ENCODE measurements around the gene DENND1A. TPM values are rescaled to one million over a fixed set of nuclear protein-coding genes. Genes with fewer than 3 reads are reported as not detected.
"Not testable (repeated sequence)": the region's sequence is repeated elsewhere in the genome, so short reads cannot be mapped to it uniquely, and the experiment has no call there.

Gene DENND1A
- total RNA-seq, 6 experiments from 2014 or later = 13.9 to 22.6 (median 16.3) TPM

GRCh38 chr9:123335193-123335985, 594.5 kb downstream of the DENND1A start:
- Histone ChIP-seq H3K27me3 (no peaks in the 10 kb centered on the region), H3K36me3 (no peaks in the 10 kb centered on the region)

GRCh38 chr9:123334639-123335038, 595.3 kb downstream of the DENND1A start:
- TF ChIP-seq CTCF (IDR thresholded peaks at IDR 0.05) = no peak
- TF ChIP-seq POLR2A (IDR thresholded peaks at IDR 0.05) = no peak
- Histone ChIP-seq H3K4me1 (no peaks in the 10 kb centered on the region), H3K27me3 (no peaks in the 10 kb centered on the region), H3K9me3 (no peaks in the 10 kb centered on the region), H3K27ac (no peak overlapping the region), H3K36me3 (no peaks in the 10 kb centered on the region), H3K4me3 (no peak overlapping the region)
- ATAC-seq (no peak), DNase-seq (no peak)
- WGBS (ENCODE audit: insufficient coverage, low coverage, low lambda C conversion rate, missing lambda C conversion rate) = 100% methylated on average over 2 of the region's 3 CpGs
- intact Hi-C loops (cut with DNase I) = no loop called here

More at GRCh38 chr9:123335193-123335985, 594.5 kb downstream of the DENND1A start:
- intact Hi-C loops (cut with DNase I) = no loop called here
- no peaks in the 10 kb centered on the region for H3K9me3 ChIP-seq
- ATAC-seq (peak in 2 of 4 donors; percentile 12 to 19), DNase-seq (no peak)
- no peaks in the 10 kb centered on the region for H3K4me1 ChIP-seq
- WGBS (ENCODE audit: insufficient coverage, low coverage, low lambda C conversion rate, missing lambda C conversion rate) = 57% methylated on average over 6 of the region's 9 CpGs
- H3K27ac ChIP-seq = no peak overlapping the region
- TF ChIP-seq POLR2A (IDR thresholded peaks at IDR 0.05) (no peak), CTCF (IDR thresholded peaks at IDR 0.05) (no peak)
- H3K4me3 ChIP-seq = no peak overlapping the region

- H3K27me3 ChIP-seq; H3K9me3 ChIP-seq; H3K36me3 ChIP-seq; H3K4me3 ChIP-seq; intact Hi-C loops (cut with DNase I); H3K27ac ChIP-seq; ATAC-seq; H3K4me1 ChIP-seq; DNase-seq: not testable (repeated sequence)
- WGBS (ENCODE audit: insufficient coverage, low coverage, low lambda C conversion rate, missing lambda C conversion rate) = 77% methylated on average over 6 of the region's 8 CpGs
These were observed 596.8 kb downstream of the DENND1A start for GRCh38 chr9:123333058-123333669.

- Histone ChIP-seq H3K36me3 (no peaks in the 10 kb centered on the region), H3K27me3 (no peaks in the 10 kb centered on the region), H3K27ac (no peak overlapping the region), H3K4me1 (no peaks in the 10 kb centered on the region), H3K4me3 (no peak overlapping the region), H3K9me3 (no peaks in the 10 kb centered on the region)
- TF ChIP-seq POLR2A (IDR thresholded peaks at IDR 0.05) (no peak), CTCF (IDR thresholded peaks at IDR 0.05) (no peak)
- ATAC-seq (no peak), DNase-seq (no peak)
- intact Hi-C loops (cut with DNase I) = no loop called here
- WGBS (ENCODE audit: insufficient coverage, low coverage, low lambda C conversion rate, missing lambda C conversion rate) = 91% methylated on average over 10 of the region's 15 CpGs
These were observed 598.4 kb downstream of the DENND1A start for GRCh38 chr9:123331346-123332060.

MicroRNAs encoded within 50 kb of the gene (microRNA counts, 767-probe panel; counts per million panel counts)
- microRNA hsa-miR-601 = 237 counts per million

Small RNA genes within 50 kb of the gene (microRNA-seq; reads per million reads assigned to microRNA genes)
- gene MIR601 (0 reads per million in 2 donors), gene MIR7150 (0 reads per million in 2 donors)

Small RNA genes within 50 kb of the gene (small RNA-seq; reads per million reads assigned to genes)
- gene MIR601 (0 reads per million in 2 experiments), gene MIR7150 (0 reads per million in 2 experiments)

Other genes starting within 250 kb of the DENND1A start
- 1 to 10 TPM in 5 of 6 experiments, under 1 TPM in 1; 0.64 to 5.0 (median 3.0) TPM for gene LHX2, start 81.6 kb upstream of the DENND1A start, total RNA-seq

All from right lobe of liver (tissue), 6 donors.